ENCODE results near the gene BRD9. TPM values are rescaled to one million over a fixed set of nuclear protein-coding genes. Genes with fewer than 3 reads are reported as not detected.
"Not testable (repeated sequence)": the region's sequence is repeated elsewhere in the genome, so short reads cannot be mapped to it uniquely, and the experiment has no call there.

The BRD9 gene
- total RNA-seq, 2 donors from 2014 or later: 65.2 to 72.5 TPM

GRCh38 chr5:834013-834412 is 58.6 kb downstream of the BRD9 start:
- H3K4me3 Mint-ChIP-seq; H3K36me3 Mint-ChIP-seq (ENCODE audit: low read depth); ATAC-seq (replicated peaks): not testable (repeated sequence)

GRCh38 chr5:828194-828593 is 64.4 kb downstream of the BRD9 start:
- not testable (repeated sequence) for H3K4me1 Mint-ChIP-seq; ATAC-seq (replicated peaks); H3K4me3 Mint-ChIP-seq; H3K27me3 Mint-ChIP-seq; H3K27ac Mint-ChIP-seq; H3K9me3 Mint-ChIP-seq; H3K36me3 Mint-ChIP-seq (ENCODE audit: low read depth)

More at GRCh38 chr5:834013-834412, 58.6 kb downstream of the BRD9 start:
- H3K9me3 Mint-ChIP-seq, H3K27me3 Mint-ChIP-seq, H3K27ac Mint-ChIP-seq, H3K4me1 Mint-ChIP-seq: not testable (repeated sequence)

DNA sequence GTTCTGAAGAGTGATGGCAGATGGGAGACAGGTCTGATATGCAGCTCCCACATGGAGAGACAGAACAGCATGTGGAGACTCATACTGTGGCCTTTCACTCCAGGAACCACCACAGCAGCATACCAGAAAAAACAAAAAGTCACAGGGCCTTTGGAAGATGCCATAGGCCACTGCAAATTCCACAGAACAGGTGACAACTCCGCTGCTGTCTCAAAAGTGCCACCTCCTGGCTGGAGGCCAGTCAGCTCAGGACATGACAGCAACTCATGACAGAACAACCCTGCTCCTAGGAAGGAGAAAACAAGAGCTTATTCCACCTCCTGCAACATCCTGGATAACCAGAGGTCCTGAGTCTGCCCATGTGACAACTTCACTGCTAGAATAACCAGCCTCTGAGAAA is 67.1 kb downstream of the BRD9 start:
- H3K27ac Mint-ChIP-seq; H3K9me3 Mint-ChIP-seq; H3K27me3 Mint-ChIP-seq; H3K4me1 Mint-ChIP-seq; H3K4me3 Mint-ChIP-seq; ATAC-seq (replicated peaks): not testable (repeated sequence)
- peaks cover 13% of the 10 kb centered on the region for H3K36me3 Mint-ChIP-seq (ENCODE audit: low read depth)

GRCh38 chr5:821504-821903 is 71.1 kb downstream of the BRD9 start:
- no peaks in the 10 kb centered on the region for H3K27me3 Mint-ChIP-seq
- peaks cover 13% of the 10 kb centered on the region for H3K36me3 Mint-ChIP-seq (ENCODE audit: low read depth)
- no peaks in the 10 kb centered on the region for H3K4me1 Mint-ChIP-seq
- ATAC-seq (replicated peaks): no peak
- H3K4me3 Mint-ChIP-seq: no peak overlapping the region
- H3K9me3 Mint-ChIP-seq: no peaks in the 10 kb centered on the region
- no peak overlapping the region for H3K27ac Mint-ChIP-seq

GRCh38 chr5:820245-820644 is 72.4 kb downstream of the BRD9 start:
- Mint-ChIP-seq H3K27me3 (no peaks in the 10 kb centered on the region), H3K9me3 (no peaks in the 10 kb centered on the region), H3K27ac (no peak overlapping the region), H3K4me1 (no peaks in the 10 kb centered on the region), H3K36me3 (ENCODE audit: low read depth) (peaks cover 13% of the 10 kb centered on the region), H3K4me3 (no peak overlapping the region)
- no peak for ATAC-seq (replicated peaks)

- Mint-ChIP-seq H3K4me1 (no peaks in the 10 kb centered on the region), H3K27me3 (no peaks in the 10 kb centered on the region), H3K27ac (no peak overlapping the region), H3K4me3 (no peak overlapping the region), H3K9me3 (no peaks in the 10 kb centered on the region), H3K36me3 (ENCODE audit: low read depth) (peaks cover 8% of the 10 kb centered on the region)
- ATAC-seq (replicated peaks): no peak
Observed at GRCh38 chr5:819078-819477, 73.5 kb downstream of the BRD9 start.

DNA sequence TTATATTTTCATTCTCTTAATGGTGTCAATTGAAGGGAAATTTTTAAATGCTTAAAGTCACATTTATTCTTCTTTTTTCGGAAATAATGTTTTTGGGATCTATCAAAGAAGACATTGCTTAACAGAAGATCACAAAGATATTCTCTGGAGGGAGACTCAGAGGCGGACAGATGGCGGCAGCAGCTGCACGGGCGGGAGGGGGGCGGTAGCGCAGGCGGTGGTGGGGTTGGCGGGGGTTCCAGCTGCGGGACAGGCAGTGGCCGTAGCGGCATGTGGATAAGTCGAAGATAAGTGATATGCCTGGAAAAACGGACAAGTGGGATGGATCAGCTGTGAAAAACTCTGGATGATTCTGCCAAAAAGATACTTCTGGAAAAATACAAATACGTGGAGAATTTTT is 76.4 kb downstream of the BRD9 start:
- no peak for ATAC-seq (replicated peaks)
- no peaks in the 10 kb centered on the region for H3K36me3 Mint-ChIP-seq (ENCODE audit: low read depth)
- H3K4me3 Mint-ChIP-seq: no peak overlapping the region
- H3K4me1 Mint-ChIP-seq: no peaks in the 10 kb centered on the region
- no peak overlapping the region for H3K27ac Mint-ChIP-seq
- H3K9me3 Mint-ChIP-seq: no peaks in the 10 kb centered on the region
- no peaks in the 10 kb centered on the region for H3K27me3 Mint-ChIP-seq

DNA sequence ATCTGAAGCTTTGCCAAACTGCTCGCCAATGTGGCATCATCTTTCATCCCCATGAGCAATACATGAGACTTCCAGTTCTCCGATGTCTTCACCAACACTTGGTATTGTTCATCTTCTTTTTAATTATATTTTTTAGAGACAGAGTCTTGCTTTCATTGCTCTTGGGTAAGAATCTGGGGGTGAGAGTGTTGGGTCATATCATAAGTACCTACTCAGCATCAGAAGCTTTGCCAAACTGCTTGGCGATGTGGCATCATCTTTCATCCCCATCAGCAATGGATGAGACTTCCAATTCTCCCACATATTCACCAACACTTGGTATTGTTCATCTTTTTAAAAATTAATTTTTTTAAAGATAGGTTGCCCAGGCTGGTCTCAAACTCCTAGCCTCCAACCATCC is 77.2 kb downstream of the BRD9 start:
- H3K4me1 Mint-ChIP-seq: no peaks in the 10 kb centered on the region
- no peaks in the 10 kb centered on the region for H3K36me3 Mint-ChIP-seq (ENCODE audit: low read depth)
- no peaks in the 10 kb centered on the region for H3K9me3 Mint-ChIP-seq
- H3K27me3 Mint-ChIP-seq: no peaks in the 10 kb centered on the region
- H3K27ac Mint-ChIP-seq: no peak overlapping the region
- no peak for ATAC-seq (replicated peaks)
- no peak overlapping the region for H3K4me3 Mint-ChIP-seq

Other genes with a start within 250 kb of the BRD9 start
- gene TPPP, start 199.4 kb downstream of the BRD9 start, total RNA-seq: 1 to 10 TPM in 1 of 2 donors, under 1 TPM in 1; 0.19 to 1.4 TPM
- gene ZDHHC11B, start 108.1 kb downstream of the BRD9 start, total RNA-seq: 1 to 10 TPM in 1 of 2 donors, under 1 TPM in 1; 0.30 to 7.0 TPM
- 10 to 100 TPM; 13.6 to 26.8 TPM for gene ZDHHC11, start 41.8 kb downstream of the BRD9 start, total RNA-seq
- 10 to 100 TPM; 18.3 to 45.0 TPM for gene TRIP13, start 83 bp upstream of the BRD9 start, total RNA-seq
- gene NKD2, start 116.0 kb upstream of the BRD9 start, total RNA-seq: 1 to 10 TPM in 1 of 2 donors, under 1 TPM in 1; 0.37 to 1.2 TPM
- gene SLC12A7, start 219.3 kb upstream of the BRD9 start, total RNA-seq: 10 to 100 TPM; 17.6 to 28.2 TPM

All from activated T-helper 17 cell treated with anti-CD3 and anti-CD28 coated beads, Interleukin-2, amount 50 U/mL, for 72 hours (primary cell).